ENCODE measurements around the gene RFX5.

RFX5 gene

GRCh38 chr1:151347523-151348246 lies 633 bp upstream of the RFX5 start:
- no peak for DNase-seq
- peaks cover 8% of the 10 kb centered on the region for H3K4me1 ChIP-seq

GRCh38 chr1:151346082-151346768 lies 827 bp downstream of the RFX5 start:
- Histone ChIP-seq H3K4me1 (peaks cover 8% of the 10 kb centered on the region), H3K9me3 (no peaks in the 10 kb centered on the region), H3K4me3 (ENCODE audit: low read depth, low read length) (peak overlapping the region; percentile 89), H3K27me3 (no peaks in the 10 kb centered on the region), H3K36me3 (peaks cover 10% of the 10 kb centered on the region)
- no peak for TF ChIP-seq CTCF (IDR thresholded peaks at IDR 0.05; ENCODE audit: low read depth, low read length)
- no peak for DNase-seq

More at GRCh38 chr1:151347523-151348246, 633 bp upstream of the RFX5 start:
- Histone ChIP-seq H3K4me3 (ENCODE audit: low read depth, low read length) (peak overlapping the region; percentile 89), H3K27me3 (no peaks in the 10 kb centered on the region), H3K36me3 (peaks cover 10% of the 10 kb centered on the region), H3K9me3 (no peaks in the 10 kb centered on the region)
- no peak for TF ChIP-seq CTCF (IDR thresholded peaks at IDR 0.05; ENCODE audit: low read depth, low read length)

- Histone ChIP-seq H3K36me3 (peaks cover 10% of the 10 kb centered on the region), H3K27me3 (no peaks in the 10 kb centered on the region), H3K4me1 (peaks cover 8% of the 10 kb centered on the region), H3K4me3 (ENCODE audit: low read depth, low read length) (no peak overlapping the region), H3K9me3 (no peaks in the 10 kb centered on the region)
- no peak for TF ChIP-seq CTCF (IDR thresholded peaks at IDR 0.05; ENCODE audit: low read depth, low read length)
- no peak for DNase-seq
These were observed 2.8 kb downstream of the RFX5 start for GRCh38 chr1:151344291-151344690.

- DNase-seq, result no peak
- H3K9me3 ChIP-seq, result no peaks in the 10 kb centered on the region
- TF ChIP-seq CTCF (IDR thresholded peaks at IDR 0.05; ENCODE audit: low read depth, low read length), result no peak
- H3K36me3 ChIP-seq, result peaks cover 10% of the 10 kb centered on the region
- H3K27me3 ChIP-seq, result no peaks in the 10 kb centered on the region
- H3K4me3 ChIP-seq (ENCODE audit: low read depth, low read length), result no peak overlapping the region
- peaks cover 8% of the 10 kb centered on the region for H3K4me1 ChIP-seq
These were observed 3.5 kb downstream of the RFX5 start for GRCh38 chr1:151343587-151343986.

- Histone ChIP-seq H3K27me3 (no peaks in the 10 kb centered on the region), H3K9me3 (no peaks in the 10 kb centered on the region), H3K36me3 (peaks cover 10% of the 10 kb centered on the region), H3K4me1 (peaks cover 4% of the 10 kb centered on the region), H3K4me3 (ENCODE audit: low read depth, low read length) (no peak overlapping the region)
- DNase-seq, result no peak
- no peak for TF ChIP-seq CTCF (IDR thresholded peaks at IDR 0.05; ENCODE audit: low read depth, low read length)
These were observed 4.5 kb downstream of the RFX5 start for GRCh38 chr1:151342569-151342968.

GRCh38 chr1:151342021-151342420 lies 5.0 kb downstream of the RFX5 start:
- no peaks in the 10 kb centered on the region for H3K9me3 ChIP-seq
- peaks cover 3% of the 10 kb centered on the region for H3K4me1 ChIP-seq
- peaks cover 10% of the 10 kb centered on the region for H3K36me3 ChIP-seq
- TF ChIP-seq CTCF (IDR thresholded peaks at IDR 0.05; ENCODE audit: low read depth, low read length), result no peak
- no peak for DNase-seq
- no peak overlapping the region for H3K4me3 ChIP-seq (ENCODE audit: low read depth, low read length)
- H3K27me3 ChIP-seq, result no peaks in the 10 kb centered on the region

Measured in BE2C (cell line).